Hepatocyte (in vitro differentiated cells): ENCODE results near the gene CCDC12. TPM values are rescaled to one million over a fixed set of nuclear protein-coding genes. Genes with fewer than 3 reads are reported as not detected.

Source experiments
- DNase-seq: peaks from one replicate; pipeline ENCODE4 v3.0.0-alpha.2; 2016; ENCODE audit warnings: low spot score
- H2AFZ ChIP-seq: fragments of 200-600 bp; sonication (generic); 2 replicates; pipeline ENCODE4 v1.6.0; 2016; ENCODE audit warnings: antibody characterized with exemption, mild to moderate bottlenecking
- H3K27ac ChIP-seq: fragments of 200-600 bp; sonication (generic); 2 replicates; pipeline ENCODE4 v1.5.1; 2016; ENCODE audit warnings: mild to moderate bottlenecking
- H3K27me3 ChIP-seq: fragments of 200-600 bp; sonication (generic); 2 replicates; pipeline ENCODE4 v1.6.1; 2016
- H3K36me3 ChIP-seq: fragments of 200-600 bp; sonication (generic); replicated peaks from 2 replicates; pipeline ENCODE4 v1.5.1; 2016; ENCODE audit warnings: low read depth; ENCODE audit not compliant: insufficient read depth
- H3K4me1 ChIP-seq: fragments of 200-600 bp; sonication (generic); 2 replicates; pipeline ENCODE4 v1.5.1; 2016; ENCODE audit warnings: mild to moderate bottlenecking, moderate library complexity; ENCODE audit not compliant: insufficient read depth
- H3K4me2 ChIP-seq: fragments of 200-600 bp; sonication (generic); 2 replicates; pipeline ENCODE4 v1.6.0; 2016
- H3K4me3 ChIP-seq: fragments of 200-600 bp; sonication (generic); 2 replicates; pipeline ENCODE4 v1.5.1; 2016; ENCODE audit warnings: mild to moderate bottlenecking
- H3K79me2 ChIP-seq: fragments of 200-600 bp; sonication (generic); 2 replicates; pipeline ENCODE4 v1.6.0; 2017; ENCODE audit warnings: mild to moderate bottlenecking
- H3K9me2 ChIP-seq: fragments of 200-600 bp; sonication (generic); replicated peaks from 2 replicates; pipeline ENCODE4 v1.6.0; 2017; ENCODE audit warnings: mild to moderate bottlenecking; ENCODE audit not compliant: insufficient read depth
- H3K9me3 ChIP-seq: fragments of 200-600 bp; sonication (generic); 2 replicates; pipeline ENCODE4 v1.5.1; 2016; ENCODE audit warnings: low read depth, mild to moderate bottlenecking
- H4K20me1 ChIP-seq: fragments of 200-600 bp; sonication (generic); 2 replicates; pipeline ENCODE4 v1.6.0; 2016; ENCODE audit warnings: mild to moderate bottlenecking; ENCODE audit not compliant: insufficient read depth, poor library complexity, severe bottlenecking
- CTCF ChIP-seq: fragments of 200-600 bp; sonication (generic); IDR thresholded peaks from 2 replicates; pipeline ENCODE4 v1.5.1; 2016; ENCODE audit warnings: antibody characterized with exemption, mild to moderate bottlenecking; ENCODE audit not compliant: poor library complexity
- EZH2 ChIP-seq: fragments of 200-600 bp; sonication (generic); IDR thresholded peaks from 2 replicates; pipeline ENCODE4 v1.6.1; 2016; ENCODE audit warnings: antibody characterized with exemption, mild to moderate bottlenecking, borderline replicate concordance
- EZH2phosphoT487 ChIP-seq: fragments of 200-600 bp; sonication (generic); IDR thresholded peaks from one replicate; pipeline ENCODE4 v1.6.1; 2018; ENCODE audit warnings: antibody characterized with exemption, mild to moderate bottlenecking, low read depth, moderate library complexity; ENCODE audit not compliant: unreplicated experiment, severe bottlenecking
- WGBS: methylation state at CpG from one replicate; pipeline ENCODE4 v1.1.6; 2016; ENCODE audit warnings: low lambda C conversion rate; ENCODE audit errors: missing lambda C conversion rate; 5-methylcytosine and 5-hydroxymethylcytosine counted together
- polyA plus RNA-seq: library from polyadenylated mRNA; unstranded; fragments of >200 nt; fragmentation: Nextera tagmentation; extraction: Ambion mirVana; gene quantifications from 2 replicates; pipeline ENCODE4 v1.2.1, GENCODE V29; 2016
- small RNA-seq: library from RNA; depleted of rRNA; stranded (forward); fragments of <200 nt; gene quantifications from one replicate; pipeline ENCODE3, GENCODE V24; 2014
- total RNA-seq: library from RNA; depleted of rRNA; stranded (reverse); fragments of >200 nt; gene quantifications from 2 replicates; pipeline ENCODE4 v1.2.3, GENCODE V29; 2014

Gene CCDC12
- total and polyA plus RNA-seq, 2 experiments from 2014 or later = 41.1 to 78.4 TPM

DNA sequence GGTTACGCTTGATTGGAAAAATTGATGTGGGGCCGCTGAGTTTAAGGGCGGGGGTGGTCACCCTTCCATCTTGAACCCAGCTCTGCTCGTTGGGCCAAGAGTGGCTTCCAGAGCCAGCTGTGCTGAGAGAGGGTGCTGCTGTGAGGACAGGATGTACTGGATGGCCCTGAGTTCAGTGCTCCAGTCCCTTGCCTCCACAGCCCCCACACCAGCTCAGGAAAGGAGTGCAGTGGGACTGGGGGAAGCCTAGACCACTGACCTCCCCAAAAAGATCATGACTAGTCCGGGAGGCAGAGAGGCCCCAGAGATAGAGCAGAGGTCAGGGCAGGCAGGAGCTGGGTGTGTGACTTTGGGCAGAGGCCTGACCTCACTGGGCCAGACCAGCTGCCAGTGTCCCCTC, 103.0 kb downstream of the CCDC12 start:
- no peak for TF ChIP-seq CTCF
- TF ChIP-seq EZH2 = no peak
- no peak for TF ChIP-seq EZH2phosphoT487
- no peak overlapping the region for H3K4me2 ChIP-seq
- H2AFZ ChIP-seq = no peak overlapping the region
- H3K9me3 ChIP-seq = no peaks in the 10 kb centered on the region
- peaks cover 55% of the 10 kb centered on the region for H3K4me1 ChIP-seq
- no peaks in the 10 kb centered on the region for H3K27me3 ChIP-seq
- WGBS = 88% methylated on average over 5 of the region's 5 CpGs
- H3K27ac ChIP-seq = no peak overlapping the region
- no peak overlapping the region for H3K4me3 ChIP-seq
- no peak for DNase-seq
- no peaks in the 10 kb centered on the region for H3K36me3 ChIP-seq
- H3K79me2 ChIP-seq = no peaks in the 10 kb centered on the region
- no peaks in the 10 kb centered on the region for H4K20me1 ChIP-seq
- no peaks in the 10 kb centered on the region for H3K9me2 ChIP-seq

Small RNA genes within 50 kb of the gene (small RNA-seq; reads per million reads assigned to genes)
- not detected for gene AC109583.2

Other genes with a start within 250 kb of the CCDC12 start
- gene MYL3, start 113.3 kb downstream of the CCDC12 start, total RNA-seq = 5.8 and 9.5 TPM in 2 replicates
- gene MYL3, start 113.3 kb downstream of the CCDC12 start, polyA plus RNA-seq = 7.4 and 9.7 TPM in 2 replicates
- 13.9 and 14.5 TPM in 2 replicates for gene PTH1R, start 99.0 kb downstream of the CCDC12 start, total RNA-seq
- gene PTH1R, start 99.0 kb downstream of the CCDC12 start, polyA plus RNA-seq = 29.4 and 31.0 TPM in 2 replicates
- 23.6 and 38.6 TPM in 2 replicates for gene NBEAL2, start 2.9 kb upstream of the CCDC12 start, total RNA-seq
- 42.2 and 58.5 TPM in 2 replicates for gene NBEAL2, start 2.9 kb upstream of the CCDC12 start, polyA plus RNA-seq
- 34.4 and 37.8 TPM in 2 replicates for gene SETD2, start 187.4 kb upstream of the CCDC12 start, total RNA-seq
- gene SETD2, start 187.4 kb upstream of the CCDC12 start, polyA plus RNA-seq = 11.4 and 11.9 TPM in 2 replicates